Peyer's patch (tissue), 4 donors: Measurements from ENCODE around the gene HSD17B2.

Experiments used
- CTCF ChIP-seq, 6 experiments: fragments of 450-650 bp in 4 of 6; fragments of 200-600 bp in 2 of 6; sonication (generic) in 1 of 6; IDR thresholded peaks; one replicate each; pipeline ENCODE4 v1.5.1; 2017 to 2019; ENCODE audit warnings: antibody characterized with exemption in 6 of 6, mild to moderate bottlenecking in 3 of 6, moderate library complexity in 1 of 6
- POLR2A ChIP-seq, 2 donors: fragments of 450-650 bp; IDR thresholded peaks; one replicate each; pipeline ENCODE4 v1.5.1; 2017; ENCODE audit warnings: antibody characterized with exemption in 2 of 2, mild to moderate bottlenecking in 2 of 2, moderate library complexity in 2 of 2

GRCh38 chr16:82059161-82059982, 24.3 kb downstream of the HSD17B2 start:
- TF ChIP-seq CTCF (IDR thresholded peaks at IDR 0.05) = no peak
- TF ChIP-seq POLR2A (IDR thresholded peaks at IDR 0.05) = no peak
